ENCODE data around the gene EFNA1. TPM values are rescaled to one million over a fixed set of nuclear protein-coding genes. Genes with fewer than 3 reads are reported as not detected.
"Not testable (repeated sequence)": the region's sequence is repeated elsewhere in the genome, so short reads cannot be mapped to it uniquely, and the experiment has no call there.

Gene EFNA1
- total RNA-seq, 4 donors from 2014 or later, result 125 to 235 (median 185) TPM

GRCh38 chr1:155108296-155108695 lies 19.4 kb upstream of the EFNA1 start:
- WGBS, 2 donors, result 72 to 82% methylated on average over 5 of the region's 5 CpGs
- no peak overlapping the region for H3K4me3 ChIP-seq (ENCODE audit: low read depth, poor library complexity, severe bottlenecking)
- no peak for DNase-seq (ENCODE audit: low spot score in 2 of 2)
- TF ChIP-seq CTCF (IDR thresholded peaks at IDR 0.05) (no peak), POLR2A (IDR thresholded peaks at IDR 0.05) (no peak)
- intact Hi-C loops (cut with DNase I; ENCODE audit: low total_unique reads), result no loop called here

GRCh38 chr1:155110381-155110780 lies 17.3 kb upstream of the EFNA1 start:
- no peak for TF ChIP-seq POLR2A (IDR thresholded peaks at IDR 0.05)
- no peak for TF ChIP-seq CTCF (IDR thresholded peaks at IDR 0.05)
- no peak for DNase-seq (ENCODE audit: low spot score in 2 of 2)
- WGBS, 2 donors, result 78 to 85% methylated on average over 8 of the region's 8 CpGs
- intact Hi-C loops (cut with DNase I; ENCODE audit: low total_unique reads), result no loop called here
- no peak overlapping the region for H3K4me3 ChIP-seq (ENCODE audit: low read depth, poor library complexity, severe bottlenecking)

DNA sequence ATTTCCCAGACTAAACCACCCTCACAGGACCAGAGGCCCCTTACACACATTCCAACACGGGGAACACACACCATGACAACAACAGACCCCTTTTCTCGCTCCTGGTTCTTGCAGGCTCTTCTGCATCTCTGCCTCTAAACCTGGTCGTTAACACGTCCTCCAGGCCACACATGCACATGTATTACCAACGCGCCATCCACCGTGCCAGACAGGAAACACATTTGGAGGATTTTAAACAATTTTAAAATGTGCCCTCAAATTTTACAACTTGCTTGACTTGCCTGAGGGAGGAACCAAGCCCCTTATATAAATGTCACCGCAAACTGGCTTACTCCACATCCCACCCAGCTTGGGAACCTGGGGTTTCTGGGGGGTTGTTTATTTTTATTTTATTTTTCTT lies 16.9 kb upstream of the EFNA1 start:
- intact Hi-C loops (cut with DNase I; ENCODE audit: low total_unique reads), result no loop called here
- no peak overlapping the region for H3K4me3 ChIP-seq (ENCODE audit: low read depth, poor library complexity, severe bottlenecking)
- 71 to 75% methylated on average over 8 of the region's 8 CpGs for whole genome bisulfite sequencing, 2 donors
- DNase-seq (ENCODE audit: low spot score in 2 of 2), result no peak
- TF ChIP-seq POLR2A (IDR thresholded peaks at IDR 0.05) (no peak), CTCF (IDR thresholded peaks at IDR 0.05) (no peak)

- no peak for TF ChIP-seq CTCF (IDR thresholded peaks at IDR 0.05)
- TF ChIP-seq POLR2A (IDR thresholded peaks at IDR 0.05), result no peak
- H3K4me3 ChIP-seq (ENCODE audit: low read depth, poor library complexity, severe bottlenecking), result no peak overlapping the region
- DNase-seq (ENCODE audit: low spot score in 2 of 2), result no peak
- WGBS, 2 donors, result 60 to 65% methylated on average over 5 of the region's 5 CpGs
- intact Hi-C loops (cut with DNase I; ENCODE audit: low total_unique reads), result no loop called here
These were observed 14.2 kb upstream of the EFNA1 start for GRCh38 chr1:155113450-155113980.

DNA sequence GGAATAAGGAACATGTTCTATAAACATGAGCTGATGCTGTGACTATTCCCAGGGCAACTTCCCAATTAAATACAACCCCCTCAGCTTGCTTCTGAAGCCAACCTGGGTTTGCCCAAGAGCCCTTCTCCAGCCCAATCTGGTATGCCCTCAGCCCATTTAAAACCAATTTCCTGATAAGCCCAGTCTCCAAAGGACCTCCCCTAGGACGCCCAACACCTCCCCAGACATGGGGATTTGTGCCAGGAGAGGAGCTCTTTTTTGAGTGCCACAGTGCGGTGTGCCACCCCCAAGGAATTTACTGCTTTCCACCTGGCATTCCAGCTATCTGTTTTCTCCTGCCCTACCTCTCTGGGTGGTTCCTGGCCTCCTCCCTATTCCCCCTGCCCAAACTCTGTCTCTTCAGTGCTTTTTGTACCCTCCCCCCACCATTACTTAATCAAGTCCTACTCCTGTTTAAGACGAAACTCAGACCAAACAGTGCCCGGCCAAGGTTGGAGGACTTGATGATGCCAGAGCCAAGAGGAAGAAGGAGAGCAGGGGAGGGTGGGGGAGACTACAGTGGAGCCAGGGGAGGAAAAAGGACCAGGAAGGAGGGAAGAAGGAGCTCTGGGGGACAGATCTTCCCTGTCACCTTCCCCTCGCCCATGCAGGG lies 11.4 kb upstream of the EFNA1 start:
- no peak for DNase-seq (ENCODE audit: low spot score in 2 of 2)
- TF ChIP-seq CTCF (IDR thresholded peaks at IDR 0.05) (no peak), POLR2A (IDR thresholded peaks at IDR 0.05) (no peak)
- intact Hi-C loops (cut with DNase I; ENCODE audit: low total_unique reads), result no loop called here
- 55 to 56% methylated on average over 5 of the region's 5 CpGs for WGBS, 2 donors
- no peak overlapping the region for H3K4me3 ChIP-seq (ENCODE audit: low read depth, poor library complexity, severe bottlenecking)

- intact Hi-C loops (cut with DNase I; ENCODE audit: low total_unique reads), result no loop called here
- 54 to 57% methylated on average over 4 of the region's 4 CpGs for WGBS, 2 donors
These were observed 10.1 kb upstream of the EFNA1 start for GRCh38 chr1:155117610-155118009.

GRCh38 chr1:155118090-155118489 lies 9.6 kb upstream of the EFNA1 start:
- H3K4me3 ChIP-seq (ENCODE audit: low read depth, poor library complexity, severe bottlenecking); intact Hi-C loops (cut with DNase I; ENCODE audit: low total_unique reads); DNase-seq (ENCODE audit: low spot score in 2 of 2): not testable (repeated sequence)
- 85 to 89% methylated on average over 7 of the region's 7 CpGs for WGBS, 2 donors

More at GRCh38 chr1:155117610-155118009, 10.1 kb upstream of the EFNA1 start:
- no peak overlapping the region for H3K4me3 ChIP-seq (ENCODE audit: low read depth, poor library complexity, severe bottlenecking)
- DNase-seq (ENCODE audit: low spot score in 2 of 2), result no peak
- TF ChIP-seq CTCF (IDR thresholded peaks at IDR 0.05) (no peak), POLR2A (IDR thresholded peaks at IDR 0.05) (no peak)
